ENCODE results near the gene KRT38.

DNA sequence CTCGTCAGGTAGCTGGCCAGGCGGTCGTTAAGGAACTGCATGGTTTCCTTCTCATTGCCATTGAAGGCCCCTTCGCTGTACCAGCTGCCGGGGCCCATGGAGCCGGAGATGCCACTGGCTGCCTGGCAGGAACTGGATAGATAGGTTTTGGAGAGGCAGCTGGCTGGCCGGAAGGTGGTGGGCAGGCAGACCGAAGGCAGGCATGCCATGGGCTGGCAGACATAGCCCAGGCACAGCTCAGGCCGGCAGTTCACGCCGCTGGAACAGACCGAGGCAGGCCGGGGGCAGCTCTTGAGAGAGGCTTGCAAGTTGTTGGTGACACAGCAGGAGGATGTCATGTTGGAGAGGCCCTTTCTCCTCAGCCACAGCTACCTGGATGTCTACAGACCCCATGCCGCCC is 26.2 kb upstream of the KRT38 start, which contains the start of gene KRT32:
- TF ChIP-seq, protein P1, sequence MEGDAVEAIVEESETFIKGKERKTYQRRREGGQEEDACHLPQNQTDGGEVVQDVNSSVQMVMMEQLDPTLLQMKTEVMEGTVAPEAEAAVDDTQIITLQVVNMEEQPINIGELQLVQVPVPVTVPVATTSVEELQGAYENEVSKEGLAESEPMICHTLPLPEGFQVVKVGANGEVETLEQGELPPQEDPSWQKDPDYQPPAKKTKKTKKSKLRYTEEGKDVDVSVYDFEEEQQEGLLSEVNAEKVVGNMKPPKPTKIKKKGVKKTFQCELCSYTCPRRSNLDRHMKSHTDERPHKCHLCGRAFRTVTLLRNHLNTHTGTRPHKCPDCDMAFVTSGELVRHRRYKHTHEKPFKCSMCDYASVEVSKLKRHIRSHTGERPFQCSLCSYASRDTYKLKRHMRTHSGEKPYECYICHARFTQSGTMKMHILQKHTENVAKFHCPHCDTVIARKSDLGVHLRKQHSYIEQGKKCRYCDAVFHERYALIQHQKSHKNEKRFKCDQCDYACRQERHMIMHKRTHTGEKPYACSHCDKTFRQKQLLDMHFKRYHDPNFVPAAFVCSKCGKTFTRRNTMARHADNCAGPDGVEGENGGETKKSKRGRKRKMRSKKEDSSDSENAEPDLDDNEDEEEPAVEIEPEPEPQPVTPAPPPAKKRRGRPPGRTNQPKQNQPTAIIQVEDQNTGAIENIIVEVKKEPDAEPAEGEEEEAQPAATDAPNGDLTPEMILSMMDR (conservative IDR thresholded peaks at IDR 0.05; ENCODE audit: low read depth, low read length): no peak
- TF ChIP-seq EZH2 (IDR thresholded peaks at IDR 0.05; ENCODE audit: low read length, unreplicated experiment): no peak
- no peak for TF ChIP-seq EZH2phosphoT487 (IDR thresholded peaks at IDR 0.05; ENCODE audit: borderline replicate concordance, low read length)

Measured in PC-3 (cell line).